ENCODE results near the gene OR4K1.

GRCh38 chr14:19947413-19948090 lies 16.8 kb downstream of the OR4K1 start:
- no peak for TF ChIP-seq CTCF (conservative IDR thresholded peaks at IDR 0.05; ENCODE audit: low read depth, low read length)
- no peak for TF ChIP-seq EZH2 (IDR thresholded peaks at IDR 0.05; ENCODE audit: borderline replicate concordance, low read depth, low read length, poor library complexity, severe bottlenecking)

Measured in A673 (cell line).